Activated CD4-positive, alpha-beta memory T cell treated with anti-CD3 and anti-CD28 coated beads, Interleukin-2, amount 10 ng/mL, durations not matched to agents 7 days and 5 days (primary cell): ENCODE results near the gene SMAD5. TPM values are rescaled to one million over a fixed set of nuclear protein-coding genes. Genes with fewer than 3 reads are reported as not detected.

Experiments used
- CTCF ChIA-PET: fragments of 350-600 bp; sonication (Branson Sonifier 250); formaldehyde crosslinking; loops from one replicate; lab custom pipeline; 2021; ENCODE audit warnings: antibody characterized with exemption, inconsistent platforms; lab: Charles Lee
- POLR2A ChIA-PET: fragments of 350-600 bp; sonication (Branson Sonifier 250); formaldehyde crosslinking; loops from one replicate; lab custom pipeline; 2021; ENCODE audit warnings: antibody characterized with exemption; lab: Charles Lee
- DNase-seq: peaks from one replicate; pipeline ENCODE4 v3.0.0-alpha.2; 2020
- H3K27ac Mint-ChIP-seq: one replicate; pipeline ENCODE4 v1.8.0; 2021; ENCODE audit warnings: mild to moderate bottlenecking, mixed read lengths
- H3K27me3 Mint-ChIP-seq: one replicate; pipeline ENCODE4 v1.8.0; 2021; ENCODE audit warnings: mixed read lengths
- H3K36me3 Mint-ChIP-seq: one replicate; pipeline ENCODE4 v1.8.0; 2021; ENCODE audit warnings: low read depth, mixed read lengths
- H3K4me1 Mint-ChIP-seq: one replicate; pipeline ENCODE4 v1.8.0; 2021; ENCODE audit warnings: mixed read lengths
- H3K4me3 Mint-ChIP-seq: one replicate; pipeline ENCODE4 v1.8.0; 2021; ENCODE audit warnings: mild to moderate bottlenecking, mixed read lengths
- H3K9me3 Mint-ChIP-seq: one replicate; pipeline ENCODE4 v1.8.0; 2021; ENCODE audit warnings: mixed read lengths
- total RNA-seq, 2 experiments: library from RNA; stranded (reverse); gene quantifications; one replicate each; pipeline ENCODE4 v1.2.3, GENCODE V29; 2021

The SMAD5 gene
- total RNA-seq, 2 experiments from 2014 or later: 11.5 to 11.8 TPM

DNA sequence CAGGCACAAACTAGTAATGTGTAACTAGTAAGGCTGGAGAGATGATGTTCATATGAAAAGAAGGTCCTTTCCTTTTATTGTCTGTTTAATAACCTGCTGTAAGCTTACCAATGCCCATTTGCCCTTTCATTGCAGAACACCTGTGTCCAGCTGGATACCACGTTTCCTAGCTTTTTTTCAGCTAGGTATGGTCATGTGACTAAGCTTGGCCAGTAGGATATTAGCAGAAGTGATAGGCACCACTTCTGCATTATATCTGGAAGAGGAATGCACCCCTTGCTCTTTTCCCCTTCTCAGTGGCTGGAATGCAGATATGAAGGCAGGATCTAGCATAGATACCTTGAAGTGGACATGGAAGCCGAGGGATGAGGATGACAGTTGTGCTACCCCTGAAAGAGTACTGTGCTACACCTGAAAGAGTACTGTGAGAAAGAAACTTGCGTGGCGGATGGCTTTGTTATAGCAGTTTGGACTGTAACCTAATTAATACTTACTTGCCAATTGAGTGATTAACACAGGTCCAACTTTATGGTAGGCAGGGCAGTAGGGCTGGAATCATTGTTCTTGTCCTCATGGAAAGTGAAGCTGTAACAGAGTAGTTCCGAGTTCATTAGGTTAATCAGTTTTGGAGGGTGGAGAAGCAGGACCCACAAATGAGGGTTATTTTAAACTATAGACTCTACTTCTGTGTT is 53.5 kb downstream of the SMAD5 start:
- Mint-ChIP-seq H3K4me3 (no peak overlapping the region), H3K9me3 (no peaks in the 10 kb centered on the region), H3K27me3 (peaks cover 13% of the 10 kb centered on the region), H3K36me3 (no peaks in the 10 kb centered on the region), H3K27ac (no peak overlapping the region), H3K4me1 (no peaks in the 10 kb centered on the region)
- POLR2A ChIA-PET: no interaction called here
- CTCF ChIA-PET: interaction anchor here (1.4 kb wide), 1 partner anchor 26 kb away, joined by 4 read pairs; no protein-coding TSS in a partner anchor
- DNase-seq: no peak

DNA sequence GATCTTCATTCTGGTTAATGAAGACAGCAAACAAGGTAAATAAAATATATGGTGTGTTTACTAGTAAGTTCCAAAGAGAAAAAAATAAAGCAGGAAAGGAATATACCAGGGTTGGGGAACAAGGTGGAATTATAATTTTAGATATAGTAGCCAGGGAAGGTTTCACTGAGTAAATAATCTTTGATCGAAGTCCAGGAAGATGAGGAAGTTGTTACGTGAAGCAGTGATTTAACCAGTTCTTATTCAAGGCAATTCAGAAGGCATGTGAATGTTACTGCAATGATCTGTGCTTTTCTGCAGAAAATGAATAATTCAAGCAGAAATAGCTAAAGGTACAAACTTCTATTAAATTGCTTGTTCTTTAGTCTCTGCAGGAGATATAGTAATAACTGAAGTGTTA is 54.2 kb downstream of the SMAD5 start:
- Mint-ChIP-seq H3K9me3 (no peaks in the 10 kb centered on the region), H3K4me3 (no peak overlapping the region), H3K27me3 (peaks cover 18% of the 10 kb centered on the region), H3K4me1 (no peaks in the 10 kb centered on the region), H3K36me3 (no peaks in the 10 kb centered on the region), H3K27ac (no peak overlapping the region)
- DNase-seq: no peak
- ChIA-PET POLR2A (no interaction called here), CTCF (interaction anchor here (1.4 kb wide), 1 partner anchor 25 kb away, joined by 4 read pairs; no protein-coding TSS in a partner anchor)

GRCh38 chr5:136188859-136189258 is 56.2 kb downstream of the SMAD5 start:
- no peaks in the 10 kb centered on the region for H3K4me1 Mint-ChIP-seq
- H3K36me3 Mint-ChIP-seq: no peaks in the 10 kb centered on the region
- DNase-seq: no peak
- POLR2A ChIA-PET: no interaction called here
- CTCF ChIA-PET: interaction anchor here (1.3 kb wide), 1 partner anchor 10 kb away, joined by 3 read pairs; no protein-coding TSS in a partner anchor
- H3K27me3 Mint-ChIP-seq: peaks cover 30% of the 10 kb centered on the region
- no peak overlapping the region for H3K27ac Mint-ChIP-seq
- H3K4me3 Mint-ChIP-seq: no peak overlapping the region
- no peaks in the 10 kb centered on the region for H3K9me3 Mint-ChIP-seq

- DNase-seq: no peak
- H3K4me3 Mint-ChIP-seq: no peak overlapping the region
- no peak overlapping the region for H3K27ac Mint-ChIP-seq
- ChIA-PET POLR2A (no interaction called here), CTCF (interaction anchor here (0.5 to 0.8 kb wide), 2 partner anchors 15 to 22 kb away, joined by 3 read pairs; no protein-coding TSS in a partner anchor)
- peaks cover 43% of the 10 kb centered on the region for H3K27me3 Mint-ChIP-seq
- no peaks in the 10 kb centered on the region for H3K9me3 Mint-ChIP-seq
- no peaks in the 10 kb centered on the region for H3K36me3 Mint-ChIP-seq
- no peaks in the 10 kb centered on the region for H3K4me1 Mint-ChIP-seq
Measured at GRCh38 chr5:136190091-136190720, 57.6 kb downstream of the SMAD5 start.

GRCh38 chr5:136190904-136191303 is 58.3 kb downstream of the SMAD5 start:
- Mint-ChIP-seq H3K27me3 (peaks cover 49% of the 10 kb centered on the region), H3K4me3 (no peak overlapping the region), H3K9me3 (no peaks in the 10 kb centered on the region), H3K27ac (no peak overlapping the region), H3K36me3 (no peaks in the 10 kb centered on the region), H3K4me1 (no peaks in the 10 kb centered on the region)
- DNase-seq: no peak
- ChIA-PET CTCF (interaction anchor here (0.8 kb wide), 1 partner anchor 15 kb away, joined by 3 read pairs; no protein-coding TSS in a partner anchor), POLR2A (no interaction called here)

GRCh38 chr5:136191304-136192014 is 58.8 kb downstream of the SMAD5 start:
- Mint-ChIP-seq H3K27ac (no peak overlapping the region), H3K9me3 (no peaks in the 10 kb centered on the region), H3K36me3 (no peaks in the 10 kb centered on the region), H3K27me3 (peaks cover 50% of the 10 kb centered on the region), H3K4me1 (no peaks in the 10 kb centered on the region), H3K4me3 (no peak overlapping the region)
- no peak for DNase-seq
- POLR2A ChIA-PET: no interaction called here
- CTCF ChIA-PET: no interaction called here

- Mint-ChIP-seq H3K27me3 (peaks cover 50% of the 10 kb centered on the region), H3K27ac (no peak overlapping the region), H3K36me3 (no peaks in the 10 kb centered on the region), H3K4me3 (no peak overlapping the region), H3K4me1 (no peaks in the 10 kb centered on the region), H3K9me3 (no peaks in the 10 kb centered on the region)
- ChIA-PET POLR2A (no interaction called here), CTCF (no interaction called here)
- DNase-seq: no peak
Measured at GRCh38 chr5:136192015-136192525, 59.4 kb downstream of the SMAD5 start.

DNA sequence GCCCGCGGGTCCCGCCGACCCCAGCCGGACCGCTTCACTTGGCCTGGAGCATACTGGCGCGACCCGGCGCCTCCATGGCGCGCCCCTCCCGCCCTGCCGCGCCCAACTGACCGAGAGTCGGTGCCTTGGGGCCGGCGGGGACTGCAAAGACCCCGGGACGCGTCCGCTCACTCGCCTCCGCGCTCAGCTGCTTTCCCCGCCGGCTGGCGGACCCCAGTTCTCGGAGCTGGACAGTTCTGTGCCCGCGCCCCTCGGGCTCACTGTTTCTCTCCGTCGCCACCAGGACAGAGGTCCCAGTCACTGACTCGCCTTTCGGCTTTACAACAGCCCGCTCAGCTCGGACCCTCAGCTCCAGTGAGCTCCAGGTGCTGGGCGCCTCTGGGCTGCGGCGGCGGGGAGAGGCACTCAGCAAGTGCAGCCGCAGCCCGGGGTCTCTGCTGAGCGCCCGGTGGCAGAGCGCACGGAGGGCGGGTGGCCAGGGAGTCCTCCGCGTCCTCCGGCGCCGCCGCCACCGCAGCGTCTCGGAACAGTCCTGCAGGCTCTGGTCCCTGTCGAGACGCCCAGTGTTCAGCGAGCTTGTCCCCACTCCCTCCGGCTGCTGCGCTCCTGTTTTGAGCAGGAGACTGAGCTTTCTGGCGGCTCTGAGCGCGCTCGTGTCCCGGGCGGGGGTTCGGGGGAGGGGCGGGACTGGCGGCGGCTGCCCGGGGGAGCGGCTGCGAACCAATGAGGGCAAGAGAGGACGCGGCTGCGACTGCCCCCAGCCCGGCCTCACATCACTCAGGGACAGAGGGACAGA is 60.1 kb downstream of the SMAD5 start, which contains the start of gene SMIM32:
Gene SMIM32, minus strand, starts transcription at position 637 of the 796 bp plus-strand sequence. CDS start 638 bp downstream, outside the sequence.
- Mint-ChIP-seq H3K36me3 (no peaks in the 10 kb centered on the region), H3K9me3 (no peaks in the 10 kb centered on the region), H3K4me1 (no peaks in the 10 kb centered on the region), H3K27ac (no peak within 1 kb of the TSS), H3K27me3 (peaks cover 50% of the 10 kb centered on the region), H3K4me3 (no peak within 1 kb of the TSS)
- POLR2A ChIA-PET: no interaction called here
- DNase-seq: no peak
- CTCF ChIA-PET: no interaction called here

- Mint-ChIP-seq H3K9me3 (no peaks in the 10 kb centered on the region), H3K27ac (no peak overlapping the region), H3K4me3 (no peak overlapping the region), H3K36me3 (no peaks in the 10 kb centered on the region), H3K27me3 (peaks cover 50% of the 10 kb centered on the region), H3K4me1 (no peaks in the 10 kb centered on the region)
- peak; percentile 11 for DNase-seq
- ChIA-PET CTCF (interaction anchor here (0.6 kb wide), 1 partner anchor 10 kb away, joined by 3 read pairs; no protein-coding TSS in a partner anchor), POLR2A (no interaction called here)
Measured at GRCh38 chr5:136193322-136193935, 60.8 kb downstream of the SMAD5 start.

GRCh38 chr5:136194576-136194975 is 61.9 kb downstream of the SMAD5 start:
- Mint-ChIP-seq H3K4me3 (no peak overlapping the region), H3K27ac (no peak overlapping the region), H3K4me1 (no peaks in the 10 kb centered on the region), H3K27me3 (peaks cover 50% of the 10 kb centered on the region), H3K9me3 (no peaks in the 10 kb centered on the region), H3K36me3 (no peaks in the 10 kb centered on the region)
- no peak for DNase-seq
- CTCF ChIA-PET: interaction anchor here (1.2 kb wide), 1 partner anchor 305 kb away, joined by 3 read pairs; no protein-coding TSS in a partner anchor
- POLR2A ChIA-PET: no interaction called here

- Mint-ChIP-seq H3K36me3 (no peaks in the 10 kb centered on the region), H3K4me3 (no peak overlapping the region), H3K9me3 (no peaks in the 10 kb centered on the region), H3K4me1 (no peaks in the 10 kb centered on the region), H3K27me3 (peaks cover 41% of the 10 kb centered on the region), H3K27ac (no peak overlapping the region)
- ChIA-PET POLR2A (interaction anchor here (1.1 kb wide), 1 partner anchor 17 kb away, joined by 3 read pairs; no protein-coding TSS in a partner anchor), CTCF (interaction anchor here (0.7 kb wide), 1 partner anchor 307 kb away, joined by 3 read pairs; no protein-coding TSS in a partner anchor)
- no peak for DNase-seq
Measured at GRCh38 chr5:136195971-136196820, 63.6 kb downstream of the SMAD5 start.
